Astrocyte (in vitro differentiated cells and primary cell): ENCODE data around the gene REG4. TPM values are rescaled to one million over a fixed set of nuclear protein-coding genes. Genes with fewer than 3 reads are reported as not detected.

Experiments used
- DNase-seq: peaks from one replicate; pipeline ENCODE4 v3.0.0-alpha.2; 2010; ENCODE audit warnings: low read depth
- FAIRE-seq: peaks from 2 replicates; lab custom pipeline; 2011; peaks lifted over from hg19 to GRCh38; lab: Jason Lieb, UNC
- H2AFZ ChIP-seq: 2 replicates; pipeline ENCODE4 v1.6.0; 2012; ENCODE audit warnings: low read depth, low read length, inconsistent platforms
- H3K27ac ChIP-seq: 2 replicates; pipeline ENCODE4 v1.5.1; 2011; ENCODE audit warnings: low read depth, low read length, inconsistent platforms
- H3K27me3 ChIP-seq: 2 replicates; pipeline ENCODE4 v1.6.0; 2011; ENCODE audit warnings: low read length, inconsistent platforms; ENCODE audit not compliant: insufficient read depth
- H3K36me3 ChIP-seq: 2 replicates; pipeline ENCODE4 v1.5.1; 2011; ENCODE audit warnings: low read length, inconsistent platforms; ENCODE audit not compliant: insufficient read depth
- H3K4me1 ChIP-seq: 2 replicates; pipeline ENCODE4 v1.5.1; 2011; ENCODE audit warnings: low read length, inconsistent platforms; ENCODE audit not compliant: insufficient read depth
- H3K4me2 ChIP-seq: 2 replicates; pipeline ENCODE4 v1.6.0; 2012; ENCODE audit warnings: low read length, inconsistent platforms
- H3K4me3 ChIP-seq: 2 replicates; pipeline ENCODE4 v1.5.1; 2011; ENCODE audit warnings: low read depth, mild to moderate bottlenecking, low read length, inconsistent platforms; ENCODE audit not compliant: insufficient read depth
- H3K79me2 ChIP-seq: 2 replicates; pipeline ENCODE4 v1.6.0; 2012; ENCODE audit warnings: mild to moderate bottlenecking, low read length, inconsistent platforms; ENCODE audit not compliant: insufficient read depth
- H3K9ac ChIP-seq: 2 replicates; pipeline ENCODE4 v1.6.0; 2012; ENCODE audit warnings: mild to moderate bottlenecking, low read length, inconsistent platforms
- H3K9me3 ChIP-seq: 2 replicates; pipeline ENCODE4 v1.5.1; 2012; ENCODE audit warnings: low read depth, mild to moderate bottlenecking, low read length, inconsistent platforms; ENCODE audit not compliant: insufficient read depth
- H4K20me1 ChIP-seq: 2 replicates; pipeline ENCODE4 v1.6.0; 2012; ENCODE audit warnings: low read length, inconsistent platforms; ENCODE audit not compliant: insufficient read depth
- H3K27ac Mint-ChIP-seq: one replicate; pipeline ENCODE4 v1.8.0; 2021; ENCODE audit warnings: mild to moderate bottlenecking, mixed read lengths; ENCODE audit not compliant: unreplicated experiment
- H3K27me3 Mint-ChIP-seq: one replicate; pipeline ENCODE4 v1.8.0; 2021; ENCODE audit warnings: low read depth, mixed read lengths; ENCODE audit not compliant: unreplicated experiment
- H3K36me3 Mint-ChIP-seq: one replicate; pipeline ENCODE4 v1.8.0; 2021; ENCODE audit warnings: low read depth, mixed read lengths; ENCODE audit not compliant: unreplicated experiment
- H3K4me1 Mint-ChIP-seq: one replicate; pipeline ENCODE4 v1.8.0; 2021; ENCODE audit warnings: low read depth, mixed read lengths; ENCODE audit not compliant: unreplicated experiment
- H3K4me3 Mint-ChIP-seq: one replicate; pipeline ENCODE4 v1.8.0; 2021; ENCODE audit warnings: mild to moderate bottlenecking, moderate library complexity, mixed read lengths; ENCODE audit not compliant: unreplicated experiment
- H3K9me3 Mint-ChIP-seq: one replicate; pipeline ENCODE4 v1.8.0; 2021; ENCODE audit warnings: mild to moderate bottlenecking, mixed read lengths; ENCODE audit not compliant: unreplicated experiment
- CTCF ChIP-seq: IDR thresholded peaks from 2 replicates; pipeline ENCODE4 v1.5.1; 2011; ENCODE audit warnings: low read depth, mild to moderate bottlenecking, inconsistent platforms, low read length, moderate library complexity; ENCODE audit not compliant: insufficient read depth
- EZH2 ChIP-seq: IDR thresholded peaks from 2 replicates; pipeline ENCODE4 v1.6.1; 2012; ENCODE audit warnings: mild to moderate bottlenecking, low read length, inconsistent platforms; ENCODE audit not compliant: insufficient read depth
- total RNA-seq: library from RNA; stranded (reverse); gene quantifications from 2 replicates; pipeline ENCODE4 v1.2.1, GENCODE V29; 2021

REG4 gene
- total RNA-seq, 1 donor from 2014 or later = not detected

- Histone ChIP-seq H3K27ac (no peak overlapping the region), H3K4me3 (no peak overlapping the region), H3K36me3 (no peaks in the 10 kb centered on the region), H3K79me2 (no peaks in the 10 kb centered on the region), H4K20me1 (no peaks in the 10 kb centered on the region), H3K4me2 (peak overlapping the region; percentile 21), H3K9ac (no peak overlapping the region), H3K9me3 (no peaks in the 10 kb centered on the region), H2AFZ (no peak overlapping the region), H3K4me1 (no peaks in the 10 kb centered on the region), H3K27me3 (peaks cover 23% of the 10 kb centered on the region)
- Mint-ChIP-seq H3K36me3 (no peaks in the 10 kb centered on the region), H3K27ac (no peak overlapping the region), H3K9me3 (peaks cover 5% of the 10 kb centered on the region), H3K4me3 (no peak overlapping the region), H3K4me1 (no peaks in the 10 kb centered on the region), H3K27me3 (peaks cover 26% of the 10 kb centered on the region)
- TF ChIP-seq CTCF = peak; percentile 94
- TF ChIP-seq EZH2 = no peak
- FAIRE-seq (peak; percentile 52), DNase-seq (peak; percentile 35)
Observed at GRCh38 chr1:119808972-119809550, 2.2 kb downstream of the REG4 start.

- H3K4me1 Mint-ChIP-seq = peaks cover 2% of the 10 kb centered on the region
- peak; percentile 20 for DNase-seq
- peaks cover 24% of the 10 kb centered on the region for H3K27me3 ChIP-seq
- no peak overlapping the region for H3K27ac ChIP-seq
- FAIRE-seq = no peak
- H3K36me3 ChIP-seq = no peaks in the 10 kb centered on the region
- no peaks in the 10 kb centered on the region for H3K9me3 ChIP-seq
- TF ChIP-seq CTCF (no peak), EZH2 (no peak)
- H2AFZ ChIP-seq = no peak overlapping the region
- peaks cover 2% of the 10 kb centered on the region for H3K36me3 Mint-ChIP-seq
- peaks cover 26% of the 10 kb centered on the region for H3K27me3 Mint-ChIP-seq
- H3K9me3 Mint-ChIP-seq = peaks cover 7% of the 10 kb centered on the region
- H3K4me3 Mint-ChIP-seq = no peak overlapping the region
- no peak overlapping the region for H3K9ac ChIP-seq
- H3K4me2 ChIP-seq = peak overlapping the region; percentile 21
- H3K27ac Mint-ChIP-seq = no peak overlapping the region
- no peaks in the 10 kb centered on the region for H3K79me2 ChIP-seq
- no peak overlapping the region for H3K4me3 ChIP-seq
- H4K20me1 ChIP-seq = no peaks in the 10 kb centered on the region
- H3K4me1 ChIP-seq = no peaks in the 10 kb centered on the region
Observed at GRCh38 chr1:119808491-119808890, 2.8 kb downstream of the REG4 start.

GRCh38 chr1:119806489-119806888, 4.8 kb downstream of the REG4 start:
- H3K27ac ChIP-seq = no peak overlapping the region
- no peaks in the 10 kb centered on the region for H3K79me2 ChIP-seq
- Mint-ChIP-seq H3K27ac (no peak overlapping the region), H3K9me3 (peaks cover 6% of the 10 kb centered on the region), H3K27me3 (peaks cover 30% of the 10 kb centered on the region), H3K4me3 (no peak overlapping the region), H3K36me3 (peaks cover 2% of the 10 kb centered on the region), H3K4me1 (peaks cover 3% of the 10 kb centered on the region)
- no peak overlapping the region for H3K4me3 ChIP-seq
- H3K9me3 ChIP-seq = no peaks in the 10 kb centered on the region
- H3K4me2 ChIP-seq = no peak overlapping the region
- DNase-seq (no peak), FAIRE-seq (no peak)
- H3K4me1 ChIP-seq = no peaks in the 10 kb centered on the region
- no peak overlapping the region for H3K9ac ChIP-seq
- peaks cover 34% of the 10 kb centered on the region for H3K27me3 ChIP-seq
- TF ChIP-seq CTCF (no peak), EZH2 (no peak)
- no peaks in the 10 kb centered on the region for H4K20me1 ChIP-seq
- no peak overlapping the region for H2AFZ ChIP-seq
- no peaks in the 10 kb centered on the region for H3K36me3 ChIP-seq
